Right lobe of liver (tissue), 6 donors: ENCODE measurements around the gene NETO1. TPM values are rescaled to one million over a fixed set of nuclear protein-coding genes. Genes with fewer than 3 reads are reported as not detected.

Experiments used
- ATAC-seq, 4 donors: fragments of 200-7000 bp; cut with Tn5 transposase; one replicate each; pipeline ENCODE4 v1.9.1; 2020; ENCODE audit warnings: mild to moderate bottlenecking in 4 of 4, moderate library complexity in 4 of 4
- DNase-seq, 3 donors: peaks; one replicate each; pipeline ENCODE4 v3.0.0-alpha.2; 2020
- H3K27ac ChIP-seq, 3 donors: fragments of 200-600 bp; one replicate each; pipeline ENCODE4 v1.8.0; 2022
- H3K27me3 ChIP-seq, 2 donors: fragments of 200-600 bp; one replicate each; pipeline ENCODE4 v1.8.0; 2022
- H3K36me3 ChIP-seq, 4 donors: fragments of 200-600 bp; sonication (generic) in 1 of 4; one replicate each; pipeline versions ENCODE4 v1.5.1 to v1.8.0; 2017 to 2022; ENCODE audit warnings: control low read depth in 1 of 4
- H3K4me1 ChIP-seq, 4 donors: fragments of 200-600 bp; sonication (generic) in 1 of 4; one replicate each; pipeline versions ENCODE4 v1.5.1 to v1.8.0; 2017 to 2022; ENCODE audit warnings: control low read depth in 1 of 4
- H3K4me3 ChIP-seq, 3 donors: fragments of 200-600 bp; one replicate each; pipeline ENCODE4 v1.8.0; 2022
- H3K9me3 ChIP-seq, 4 donors: fragments of 200-600 bp; sonication (generic) in 1 of 4; one replicate each; pipeline versions ENCODE4 v1.5.1 to v1.8.0; 2017 to 2022; ENCODE audit warnings: control low read depth in 1 of 4
- POLR2A ChIP-seq: fragments of 450-650 bp; IDR thresholded peaks from one replicate; pipeline ENCODE4 v1.6.1; 2017; ENCODE audit warnings: antibody characterized with exemption, mild to moderate bottlenecking
- WGBS: methylation state at CpG from one replicate; pipeline ENCODE4 v1.1.6; 2018; ENCODE audit warnings: low coverage, low lambda C conversion rate; ENCODE audit not compliant: insufficient coverage; ENCODE audit errors: missing lambda C conversion rate; 5-methylcytosine and 5-hydroxymethylcytosine counted together
- intact Hi-C, 2 donors: fragments of 100-400 bp; cut with DNase I; formaldehyde crosslinking; loops; one replicate each; pipeline versions ENCODE4 v1.11.2 to v1.14.1; 2022
- long read RNA-seq: library from polyadenylated mRNA; unstranded; transcript quantifications from one replicate; pipeline ENCODE4 v2.0.0, GENCODE V29; 2019
- total RNA-seq, 6 experiments: library from RNA; depleted of rRNA in 2 of 6; stranded (reverse); fragments of >200 nt in 2 of 6; fragmentation: NEBNext Ultra II Directional in 3 of 6; extraction: Animal tissue kit (Norgen Biotek cat#: 25700) in 3 of 6; gene quantifications; one replicate each; pipeline versions ENCODE4 v1.1.0 to v1.2.4, GENCODE V29; 2016 to 2023
- TF ChIP-seq, protein P1 (sequence below), 4 donors: fragments of 200-600 bp in 3 of 4; fragments of 450-650 bp in 1 of 4; IDR thresholded peaks; one replicate each; pipeline versions ENCODE4 v1.5.1 to v1.8.0; 2016 to 2022; ENCODE audit warnings: antibody characterized with exemption in 4 of 4, mild to moderate bottlenecking in 2 of 4
- donor health status: DM: no; HTN: yes; CAD: no.
- donor health status: DM: no; HTN: no; CAD: no.
- donor health status: DM: no; HTN: no; CAD: no.
- donor health status: DM: no; HTN: yes; CAD: no.
- donor health status: DM: no; HTN: yes; CAD: no.

NETO1 gene, protein sequence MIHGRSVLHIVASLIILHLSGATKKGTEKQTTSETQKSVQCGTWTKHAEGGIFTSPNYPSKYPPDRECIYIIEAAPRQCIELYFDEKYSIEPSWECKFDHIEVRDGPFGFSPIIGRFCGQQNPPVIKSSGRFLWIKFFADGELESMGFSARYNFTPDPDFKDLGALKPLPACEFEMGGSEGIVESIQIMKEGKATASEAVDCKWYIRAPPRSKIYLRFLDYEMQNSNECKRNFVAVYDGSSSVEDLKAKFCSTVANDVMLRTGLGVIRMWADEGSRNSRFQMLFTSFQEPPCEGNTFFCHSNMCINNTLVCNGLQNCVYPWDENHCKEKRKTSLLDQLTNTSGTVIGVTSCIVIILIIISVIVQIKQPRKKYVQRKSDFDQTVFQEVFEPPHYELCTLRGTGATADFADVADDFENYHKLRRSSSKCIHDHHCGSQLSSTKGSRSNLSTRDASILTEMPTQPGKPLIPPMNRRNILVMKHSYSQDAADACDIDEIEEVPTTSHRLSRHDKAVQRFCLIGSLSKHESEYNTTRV
- not detected for total RNA-seq
- long read RNA-seq, result 0 reads

DNA sequence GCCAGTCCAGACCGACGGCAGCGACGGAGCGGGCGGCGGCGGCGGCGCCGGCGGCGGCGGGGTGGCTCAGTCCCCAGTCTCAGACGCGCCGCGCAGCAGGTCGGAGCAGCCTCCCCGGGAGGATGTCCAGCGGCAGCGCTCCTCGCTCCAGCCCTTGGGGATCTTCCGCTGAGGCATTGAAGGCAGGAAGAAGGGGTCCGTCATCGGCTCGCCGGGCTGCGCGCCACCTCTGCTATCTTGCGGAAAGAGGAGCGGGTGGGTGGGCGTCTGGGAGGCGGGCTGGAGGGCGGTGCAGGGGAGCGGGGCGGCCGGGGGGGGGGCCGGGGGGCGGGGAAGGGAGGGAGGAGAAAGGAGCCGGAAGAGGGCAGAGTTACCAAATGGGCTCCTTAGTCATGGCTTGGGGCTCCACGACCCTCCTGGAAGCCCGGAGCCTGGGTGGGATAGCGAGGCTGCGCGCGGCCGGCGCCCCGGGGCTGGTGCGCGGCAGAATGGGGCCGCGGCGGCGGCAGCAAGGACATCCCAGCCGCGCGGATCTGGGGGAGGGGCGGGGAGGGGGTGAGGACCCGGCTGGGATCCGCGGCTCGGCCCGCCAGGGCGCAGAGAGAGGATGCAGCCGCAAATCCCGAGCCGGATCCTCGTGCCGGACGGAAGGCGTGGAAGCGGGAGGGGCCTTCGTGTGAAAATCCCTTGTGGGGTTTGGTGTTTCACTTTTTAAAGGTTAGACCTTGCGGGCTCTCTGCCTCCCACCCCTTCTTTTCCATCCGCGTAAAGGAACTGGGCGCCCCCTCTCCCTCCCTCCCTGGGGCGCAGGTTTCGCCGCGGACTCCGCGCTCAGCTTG lies at the start of gene NETO1:
NETO1 (minus strand) TSS at position 242 of the 839 bp plus-strand sequence. CDS start 696 bp downstream, outside the sequence.
- DNase-seq (no peak), ATAC-seq (no peak)
- Histone ChIP-seq H3K9me3 (no peaks in the 10 kb centered on the region), H3K27ac (no peak within 1 kb of the TSS), H3K4me1 (no peaks in the 10 kb centered on the region), H3K36me3 (no peaks in the 10 kb centered on the region), H3K27me3 (no peaks in the 10 kb centered on the region), H3K4me3 (peak within 1 kb of the TSS in 1 of 3 donors; percentile 16)
- TF ChIP-seq POLR2A, result no peak
- TF ChIP-seq, protein P1, sequence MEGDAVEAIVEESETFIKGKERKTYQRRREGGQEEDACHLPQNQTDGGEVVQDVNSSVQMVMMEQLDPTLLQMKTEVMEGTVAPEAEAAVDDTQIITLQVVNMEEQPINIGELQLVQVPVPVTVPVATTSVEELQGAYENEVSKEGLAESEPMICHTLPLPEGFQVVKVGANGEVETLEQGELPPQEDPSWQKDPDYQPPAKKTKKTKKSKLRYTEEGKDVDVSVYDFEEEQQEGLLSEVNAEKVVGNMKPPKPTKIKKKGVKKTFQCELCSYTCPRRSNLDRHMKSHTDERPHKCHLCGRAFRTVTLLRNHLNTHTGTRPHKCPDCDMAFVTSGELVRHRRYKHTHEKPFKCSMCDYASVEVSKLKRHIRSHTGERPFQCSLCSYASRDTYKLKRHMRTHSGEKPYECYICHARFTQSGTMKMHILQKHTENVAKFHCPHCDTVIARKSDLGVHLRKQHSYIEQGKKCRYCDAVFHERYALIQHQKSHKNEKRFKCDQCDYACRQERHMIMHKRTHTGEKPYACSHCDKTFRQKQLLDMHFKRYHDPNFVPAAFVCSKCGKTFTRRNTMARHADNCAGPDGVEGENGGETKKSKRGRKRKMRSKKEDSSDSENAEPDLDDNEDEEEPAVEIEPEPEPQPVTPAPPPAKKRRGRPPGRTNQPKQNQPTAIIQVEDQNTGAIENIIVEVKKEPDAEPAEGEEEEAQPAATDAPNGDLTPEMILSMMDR (IDR thresholded peaks at IDR 0.05), result no peak
- intact Hi-C loops, result no loop called here
- 0% methylated on average over 10 of the region's 85 CpGs for WGBS

DNA sequence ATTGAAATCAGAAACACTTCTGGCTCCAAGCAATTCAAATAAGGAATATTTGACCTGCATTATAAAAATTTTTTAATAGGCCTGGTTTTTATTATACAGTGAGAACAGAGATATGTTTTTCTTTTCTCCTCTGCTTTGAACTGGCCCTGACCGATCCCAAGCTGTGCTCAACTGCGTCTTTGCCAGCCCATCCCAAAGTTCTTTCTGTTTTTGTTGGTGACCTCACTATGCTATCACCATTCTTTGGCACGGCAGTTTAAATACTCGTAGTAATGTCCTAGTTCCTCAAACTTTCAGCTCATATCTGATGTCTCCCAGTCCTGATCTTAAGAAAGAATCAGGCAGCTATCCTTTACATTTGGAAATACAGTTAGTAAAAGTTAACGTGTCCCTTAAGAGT lies 42.3 kb upstream of the NETO1 start:
- no peak for TF ChIP-seq POLR2A
- TF ChIP-seq, protein P1 (IDR thresholded peaks at IDR 0.05), result no peak
- Histone ChIP-seq H3K9me3 (no peaks in the 10 kb centered on the region), H3K36me3 (no peaks in the 10 kb centered on the region), H3K4me1 (no peaks in the 10 kb centered on the region), H3K27ac (no peak overlapping the region), H3K27me3 (no peaks in the 10 kb centered on the region), H3K4me3 (no peak overlapping the region)
- 55% methylated on average over 5 of the region's 5 CpGs for WGBS
- no peak for ATAC-seq
- DNase-seq, result no peak
- intact Hi-C loops, result no loop called here

DNA sequence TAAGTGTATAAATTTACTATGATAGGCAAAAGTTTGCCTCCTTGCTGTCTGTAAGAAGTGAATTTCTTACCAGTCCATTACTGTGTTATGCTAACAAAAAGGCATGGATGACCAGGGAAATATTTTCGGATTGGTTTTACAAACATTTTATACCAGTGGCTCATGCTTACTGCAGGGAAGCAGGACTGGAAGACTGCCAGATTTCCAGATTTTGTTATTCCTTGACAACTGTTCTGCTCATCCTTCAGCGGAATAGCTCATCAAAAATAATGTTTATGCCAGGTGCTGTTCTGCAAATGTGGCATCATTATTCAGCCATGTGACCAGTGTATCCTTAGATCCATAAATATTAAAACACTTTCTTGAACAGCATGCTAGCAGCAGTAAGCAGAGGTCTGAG lies 40.4 kb upstream of the NETO1 start:
- DNase-seq (no peak), ATAC-seq (no peak)
- no peaks in the 10 kb centered on the region for H3K4me1 ChIP-seq
- TF ChIP-seq POLR2A, result no peak
- TF ChIP-seq, protein P1 (IDR thresholded peaks at IDR 0.05), result no peak
- H3K9me3 ChIP-seq, result no peaks in the 10 kb centered on the region
- no peaks in the 10 kb centered on the region for H3K27me3 ChIP-seq
- H3K27ac ChIP-seq, result no peak overlapping the region
- WGBS, result 56% methylated on average over 1 of the region's 2 CpGs
- no peak overlapping the region for H3K4me3 ChIP-seq
- intact Hi-C loops, result no loop called here
- no peaks in the 10 kb centered on the region for H3K36me3 ChIP-seq

DNA sequence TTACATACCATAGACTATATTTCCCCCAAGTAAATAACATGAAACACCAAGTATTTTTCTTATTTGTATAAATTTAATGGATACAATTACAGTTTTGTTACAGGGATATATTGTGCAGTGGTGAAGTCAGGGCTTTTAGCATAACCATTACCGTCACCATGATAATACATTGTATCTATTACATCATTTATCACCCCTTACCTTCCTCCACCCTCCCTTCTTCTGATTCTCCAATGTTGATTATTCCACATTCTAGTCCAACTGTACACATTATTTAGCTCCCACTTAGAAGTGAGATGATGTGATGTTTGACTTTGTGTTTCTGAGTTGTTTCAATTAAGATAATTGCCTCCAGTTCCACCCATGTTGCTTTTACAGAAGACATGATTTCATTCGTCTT lies 35.2 kb upstream of the NETO1 start:
- no peaks in the 10 kb centered on the region for H3K27me3 ChIP-seq
- 74% methylated on average over 2 of the region's 2 CpGs for WGBS
- TF ChIP-seq, protein P1 (IDR thresholded peaks at IDR 0.05), result no peak
- no peak for TF ChIP-seq POLR2A
- ATAC-seq, result no peak
- H3K4me3 ChIP-seq, result no peak overlapping the region
- H3K27ac ChIP-seq, result no peak overlapping the region
- H3K9me3 ChIP-seq, result no peaks in the 10 kb centered on the region
- no peak for DNase-seq
- intact Hi-C loops, result no loop called here
- no peaks in the 10 kb centered on the region for H3K36me3 ChIP-seq
- H3K4me1 ChIP-seq, result no peaks in the 10 kb centered on the region
